K562 (cell line): ENCODE results near the gene RGS21. TPM values are rescaled to one million over a fixed set of nuclear protein-coding genes. Genes with fewer than 3 reads are reported as not detected.

Experiments used
- ATAC-seq: fragments of 200-7000 bp; cut with Tn5 transposase; 3 replicates; pipeline ENCODE4 v1.9.1; 2020; ENCODE audit warnings: moderate library complexity
- BruUV-seq: library from RNA; stranded (reverse); fragments of 400-500 nt; replicated peaks from 2 replicates; lab custom pipeline; 2021; lab: Mats Ljungman, UMichigan
- CTCF ChIA-PET: fragments of 300-600 bp; formaldehyde crosslinking; extraction: SDS; loops from one replicate; lab custom pipeline; 2021; ENCODE audit warnings: low intra/inter-chr PET ratio; lab: Yijun Ruan, JAX
- POLR2A ChIA-PET: fragments of 300-600, 350-650 bp; sonication (Branson Sonifier 250); formaldehyde crosslinking; extraction: SDS; loops from one replicate; lab custom pipeline; 2021; ENCODE audit warnings: antibody characterized with exemption, inconsistent platforms; lab: Yijun Ruan, JAX
- DNase-seq, 4 experiments: peaks; one replicate each; pipeline versions ENCODE4 v3.0.0 to v3.0.0-alpha.2; 2011 to 2018; ENCODE audit warnings: low spot score in 3 of 4, mixed read lengths in 3 of 4; ENCODE audit errors: extremely low read depth in 1 of 4
- FAIRE-seq: peaks from 2 replicates; lab custom pipeline; 2011; peaks lifted over from hg19 to GRCh38; lab: Jason Lieb, UNC
- H2AFZ ChIP-seq: 2 replicates; pipeline ENCODE4 v1.6.0; 2011; ENCODE audit warnings: low read depth, low read length, control low read depth, inconsistent platforms
- H3K27ac ChIP-seq: fragments of 200-600 bp; 3 replicates; pipeline ENCODE4 v1.8.0; 2011; ENCODE audit warnings: low read depth, mild to moderate bottlenecking, control low read depth, inconsistent platforms, low read length, moderate library complexity, mixed read lengths; ENCODE audit errors: extremely low read depth
- H3K27me3 ChIP-seq, 2 experiments: fragments of 300-600 bp in 1 of 2; 2 replicates in 1 of 2; 3 replicates in 1 of 2; pipeline versions ENCODE4 v1.6.0 to v1.8.0; 2011; ENCODE audit warnings: inconsistent platforms in 2 of 2, low read length in 2 of 2, mild to moderate bottlenecking in 1 of 2, mixed read lengths in 1 of 2, moderate library complexity in 1 of 2; ENCODE audit not compliant: control insufficient read depth in 2 of 2, insufficient read depth in 2 of 2
- H3K36me3 ChIP-seq: fragments of 300-600 bp; 3 replicates; pipeline ENCODE4 v1.8.0; 2011; ENCODE audit warnings: mild to moderate bottlenecking, low read length, inconsistent platforms; ENCODE audit not compliant: control insufficient read depth, insufficient read depth
- H3K4me1 ChIP-seq, 2 experiments: fragments of 200-600 bp in 1 of 2; replicated peaks in 1 of 2; 2 replicates in 1 of 2; 3 replicates in 1 of 2; pipeline versions ENCODE4 v1.5.1 to v1.8.0; 2011; ENCODE audit warnings: inconsistent platforms in 2 of 2, low read length in 2 of 2, mild to moderate bottlenecking in 1 of 2, mixed read lengths in 1 of 2, moderate library complexity in 1 of 2; ENCODE audit not compliant: control insufficient read depth in 2 of 2, insufficient read depth in 2 of 2
- H3K4me2 ChIP-seq: 2 replicates; pipeline ENCODE4 v1.6.1; 2011; ENCODE audit warnings: low read length, control low read depth, inconsistent platforms, mixed read lengths; ENCODE audit not compliant: insufficient read depth
- H3K4me3 ChIP-seq: fragments of 200-600 bp; sonication (generic), shearing (Covaris generic); 2 replicates; pipeline ENCODE4 v1.5.1; 2016; ENCODE audit warnings: control low read depth, inconsistent platforms
- H3K79me2 ChIP-seq: fragments of 200-600 bp; 3 replicates; pipeline ENCODE4 v1.8.0; 2011; ENCODE audit warnings: low read length, inconsistent platforms; ENCODE audit not compliant: control insufficient read depth, insufficient read depth
- H3K9ac ChIP-seq, 2 experiments: 2 replicates each; pipeline versions ENCODE4 v1.6.0 to v1.6.1; 2011; ENCODE audit warnings: low read depth in 2 of 2, low read length in 2 of 2, control low read depth in 1 of 2, inconsistent platforms in 1 of 2, mild to moderate bottlenecking in 1 of 2, mixed read lengths in 1 of 2; ENCODE audit not compliant: insufficient read depth in 1 of 2
- H3K9me1 ChIP-seq: one replicate; pipeline ENCODE4 v1.6.0; 2011; ENCODE audit warnings: inconsistent platforms, mild to moderate bottlenecking, low read length, moderate library complexity; ENCODE audit not compliant: control insufficient read depth, insufficient read depth
- H3K9me3 ChIP-seq: replicated peaks from 2 replicates; pipeline ENCODE4 v1.5.1; 2011; ENCODE audit warnings: low read depth, low read length, inconsistent platforms; ENCODE audit not compliant: control insufficient read depth, insufficient read depth
- H4K20me1 ChIP-seq: replicated peaks from 2 replicates; pipeline ENCODE4 v1.6.1; 2011; ENCODE audit warnings: low read length, inconsistent platforms, mixed read lengths; ENCODE audit not compliant: control insufficient read depth, insufficient read depth
- ARID1B ChIP-seq: fragments of 450-650 bp; IDR thresholded peaks from 2 replicates; pipeline ENCODE4 v1.6.1; 2016; ENCODE audit warnings: antibody characterized with exemption, mild to moderate bottlenecking, inconsistent platforms
- CBFA2T2 ChIP-seq: fragments of 450-650 bp; conservative IDR thresholded peaks from 2 replicates; pipeline ENCODE4 v1.6.1; 2017; ENCODE audit warnings: mild to moderate bottlenecking
- CBFA2T3 ChIP-seq: fragments of 450-650 bp; IDR thresholded peaks from 2 replicates; pipeline ENCODE4 v1.6.1; 2017
- DPF2 ChIP-seq: fragments of 450-650 bp; IDR thresholded peaks from 2 replicates; pipeline ENCODE4 v1.6.1; 2016
- FOXJ3 ChIP-seq: sonication (generic); formaldehyde crosslinking; IDR thresholded peaks from 2 replicates; pipeline ENCODE4 v1.4.0; 2020; ENCODE audit warnings: mild to moderate bottlenecking, missing genetic modification reagents
- MTA2 ChIP-seq: fragments of 450-650 bp; IDR thresholded peaks from 2 replicates; pipeline ENCODE4 v1.6.1; 2016; ENCODE audit warnings: low read depth
- NCOR1 ChIP-seq: fragments of 450-650 bp; IDR thresholded peaks from 2 replicates; pipeline ENCODE4 v1.6.1; 2016; ENCODE audit warnings: mild to moderate bottlenecking, moderate library complexity
- NFE2L1 ChIP-seq: fragments of 450-650 bp; IDR thresholded peaks from 2 replicates; pipeline ENCODE4 v1.6.1; 2016; ENCODE audit warnings: missing genetic modification characterization, low read depth, mild to moderate bottlenecking, missing compliant biosample characterization, moderate library complexity, borderline replicate concordance
- NFIC ChIP-seq: fragments of 450-650 bp; IDR thresholded peaks from 2 replicates; pipeline ENCODE4 v1.6.1; 2017; ENCODE audit warnings: mild to moderate bottlenecking, inconsistent platforms
- POLR2AphosphoS5 ChIP-seq: IDR thresholded peaks from 2 replicates; pipeline ENCODE4 v1.6.1; 2011; ENCODE audit warnings: mild to moderate bottlenecking, low read depth, low read length, moderate library complexity; ENCODE audit not compliant: control insufficient read depth, insufficient read depth
- SOX6 ChIP-seq: fragments of 450-650 bp; IDR thresholded peaks from 2 replicates; pipeline ENCODE4 v1.6.1; 2014; ENCODE audit warnings: mild to moderate bottlenecking
- STAT5A ChIP-seq: IDR thresholded peaks from 2 replicates; pipeline ENCODE4 v1.6.1; 2012; ENCODE audit warnings: low read length, inconsistent platforms, borderline replicate concordance
- TAL1 ChIP-seq: fragments of 450-650 bp; IDR thresholded peaks from 2 replicates; pipeline ENCODE4 v1.6.1; 2016; ENCODE audit warnings: mild to moderate bottlenecking
- TCF3 ChIP-seq: sonication (generic); formaldehyde crosslinking; IDR thresholded peaks from 2 replicates; pipeline ENCODE4 v1.4.0; 2020; ENCODE audit warnings: mild to moderate bottlenecking, missing genetic modification reagents
- TEAD1 ChIP-seq, 2 experiments: fragments of 450-650 bp in 1 of 2; sonication (generic) in 1 of 2; formaldehyde crosslinking; IDR thresholded peaks; 2 replicates each; pipeline versions ENCODE4 v1.4.0 to v1.8.0; 2020 to 2022; ENCODE audit warnings: mild to moderate bottlenecking in 2 of 2, missing genetic modification reagents in 1 of 2
- TRIM24 ChIP-seq, 2 experiments: fragments of 450-650 bp; IDR thresholded peaks; 2 replicates each; pipeline ENCODE4 v1.6.1; 2016
- ZNF263 ChIP-seq: sonication (generic); formaldehyde crosslinking; IDR thresholded peaks from 2 replicates; pipeline ENCODE4 v1.8.0; 2022; ENCODE audit warnings: mild to moderate bottlenecking, missing genetic modification reagents, borderline replicate concordance
- ZNF274 ChIP-seq: IDR thresholded peaks from 2 replicates; pipeline ENCODE4 v1.6.1; 2011; ENCODE audit warnings: low read depth, mild to moderate bottlenecking, low read length, moderate library complexity, borderline replicate concordance
- ZNF316 ChIP-seq: fragments of 450-650 bp; IDR thresholded peaks from 2 replicates; pipeline ENCODE4 v1.6.1; 2016
- ZNF76 ChIP-seq: fragments of 250-450 bp; sonication (Bioruptor Pico); IDR thresholded peaks from 2 replicates; pipeline ENCODE4 v1.4.0; 2020; ENCODE audit warnings: mild to moderate bottlenecking, moderate library complexity, borderline replicate concordance
- WGBS: fragments of 100-300 bp; shearing (Covaris generic); methylation state at CpG from one replicate; pipeline ENCODE4 v1.1.6; 2016; ENCODE audit warnings: low coverage, mixed read lengths; ENCODE audit not compliant: insufficient coverage; ENCODE audit errors: missing lambda C conversion rate; 5-methylcytosine and 5-hydroxymethylcytosine counted together
- in situ Hi-C: fragments of 300-500 bp; cut with MboI; formaldehyde crosslinking; loops from 4 replicates; pipeline ENCODE4 v1.15.0; 2018; ENCODE audit warnings: inconsistent platforms, mixed read lengths
- intact Hi-C: fragments of 100-400 bp; cut with micrococcal nuclease; formaldehyde crosslinking; loops from 2 replicates; pipeline ENCODE4 v1.14.2; 2022
- polyA plus RNA-seq, 8 experiments: library from polyadenylated mRNA; depleted of rRNA in 4 of 8; stranded (reverse) in 5 of 8; unstranded in 3 of 8; fragments of >200 nt; fragmentation: Nextera tagmentation in 2 of 8; fragmentation: Illumina TruSeq in 1 of 8; extraction: Ambion mirVana in 2 of 8; extraction: Trizol in 1 of 8; gene quantifications; 2 replicates each; pipeline versions ENCODE4 v1.2.1 to v1.2.3, GENCODE V29; 2011 to 2014; ENCODE audit warnings: inconsistent platforms in 1 of 8, missing spikeins in 1 of 8
- total RNA-seq, 7 experiments: library from RNA; depleted of rRNA in 6 of 7; stranded (reverse); fragments of >200 nt in 6 of 7; fragmentation: Illumina TruSeq in 2 of 7; extraction: Trizol in 2 of 7; gene quantifications; 2 replicates each; pipeline versions ENCODE4 v1.2.1 to v1.2.3, GENCODE V29; 2011 to 2021; ENCODE audit warnings: low replicate concordance in 1 of 7
- TF ChIP-seq, protein P1 (sequence below): fragments of 450-650 bp; IDR thresholded peaks from 2 replicates; pipeline ENCODE4 v1.6.1; 2016; ENCODE audit warnings: mild to moderate bottlenecking
- TF ChIP-seq, protein P2 (sequence below): fragments of 450-650 bp; IDR thresholded peaks from 2 replicates; pipeline ENCODE4 v1.7.0; 2016; ENCODE audit warnings: borderline replicate concordance

RGS21 gene
- total and polyA plus RNA-seq, 9 of the 15 experiments (the other 6 are each of a cell fraction or from before 2014, with no cell fraction given), result not detected

DNA sequence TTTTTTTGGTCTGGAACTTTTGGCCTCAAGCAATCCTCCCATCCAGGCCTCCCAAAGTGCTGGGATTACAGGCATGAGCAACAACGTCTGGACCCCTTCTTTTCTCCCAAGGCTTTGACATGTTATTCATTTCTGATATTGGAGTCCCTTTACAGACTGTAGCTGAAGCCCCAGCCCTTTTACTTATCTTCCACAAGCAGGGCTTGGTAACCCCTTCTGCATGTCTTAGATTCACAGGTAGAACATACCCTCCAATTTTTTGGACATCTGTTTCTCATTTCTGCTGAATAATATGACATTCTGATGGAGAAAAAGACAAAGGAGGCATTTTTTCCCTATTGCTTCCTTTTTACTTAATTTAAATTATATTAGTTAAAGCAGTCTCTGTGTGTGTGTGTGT is 39.2 kb upstream of the RGS21 start:
- Histone ChIP-seq H3K4me2 (0 out of 2 replicates have a peak overlapping the region, but pooled peaks have one; percentile 3), H3K36me3 (no peaks in the 10 kb centered on the region), H3K9me3 (peaks cover 5% of the 10 kb centered on the region), H3K4me1 (peaks cover 0 to 5% of the 10 kb centered on the region in 2 experiments; a peak in 2 of 5 replicates), H3K27me3 (no peaks in the 10 kb centered on the region), H3K9me1 (no peaks in the 10 kb centered on the region), H3K9ac (no peak overlapping the region), H3K27ac (no peak overlapping the region), H3K4me3 (no peak overlapping the region), H2AFZ (no peak overlapping the region; the same call in 1 of the 2 replicates), H3K79me2 (no peaks in the 10 kb centered on the region), H4K20me1 (no peaks in the 10 kb centered on the region)
- POLR2A ChIA-PET, result interaction anchor here (0.8 kb wide), 1 partner anchor 237 kb away, joined by 3 read pairs; no protein-coding TSS in a partner anchor
- peak; percentile 78 for ATAC-seq
- intact Hi-C loops (no loop called here), in situ Hi-C loops (no loop called here)
- no TSS peak for BruUV-seq
- peak in 3 of 4 experiments; percentile 20 to 75 (median 52) for DNase-seq
- 0% methylated on average over 1 of the region's 1 CpG for WGBS
- CTCF ChIA-PET, result no interaction called here
- peak; percentile 72 for FAIRE-seq
- TF ChIP-seq SOX6, result 0 out of 2 replicates have a peak, but pooled peaks have one; percentile 13
- TF ChIP-seq TCF3, result peak; percentile 79
- TF ChIP-seq STAT5A, result peak; percentile 42; the same call in 1 of the 2 replicates
- TF ChIP-seq, protein P1, sequence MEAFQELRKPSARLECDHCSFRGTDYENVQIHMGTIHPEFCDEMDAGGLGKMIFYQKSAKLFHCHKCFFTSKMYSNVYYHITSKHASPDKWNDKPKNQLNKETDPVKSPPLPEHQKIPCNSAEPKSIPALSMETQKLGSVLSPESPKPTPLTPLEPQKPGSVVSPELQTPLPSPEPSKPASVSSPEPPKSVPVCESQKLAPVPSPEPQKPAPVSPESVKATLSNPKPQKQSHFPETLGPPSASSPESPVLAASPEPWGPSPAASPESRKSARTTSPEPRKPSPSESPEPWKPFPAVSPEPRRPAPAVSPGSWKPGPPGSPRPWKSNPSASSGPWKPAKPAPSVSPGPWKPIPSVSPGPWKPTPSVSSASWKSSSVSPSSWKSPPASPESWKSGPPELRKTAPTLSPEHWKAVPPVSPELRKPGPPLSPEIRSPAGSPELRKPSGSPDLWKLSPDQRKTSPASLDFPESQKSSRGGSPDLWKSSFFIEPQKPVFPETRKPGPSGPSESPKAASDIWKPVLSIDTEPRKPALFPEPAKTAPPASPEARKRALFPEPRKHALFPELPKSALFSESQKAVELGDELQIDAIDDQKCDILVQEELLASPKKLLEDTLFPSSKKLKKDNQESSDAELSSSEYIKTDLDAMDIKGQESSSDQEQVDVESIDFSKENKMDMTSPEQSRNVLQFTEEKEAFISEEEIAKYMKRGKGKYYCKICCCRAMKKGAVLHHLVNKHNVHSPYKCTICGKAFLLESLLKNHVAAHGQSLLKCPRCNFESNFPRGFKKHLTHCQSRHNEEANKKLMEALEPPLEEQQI, result no peak
- TF ChIP-seq ZNF263 (CRISPR knock-in tag), result no peak
- TF ChIP-seq CBFA2T3, result peak; percentile 86
- peak; percentile 41; the same call in 1 of the 2 replicates for TF ChIP-seq MTA2
- TF ChIP-seq NFE2L1, result no peak
- TF ChIP-seq TEAD1 (CRISPR knock-in tag; IDR thresholded peaks at IDR 0.05), result no peak
- peak; percentile 7; the same call in 1 of the 2 replicates for TF ChIP-seq ZNF316
- no peak for TF ChIP-seq ZNF274
- peak; percentile 13 to 72; a peak in 1 of 4 replicates for TF ChIP-seq TRIM24 (IDR thresholded peaks at IDR 0.05)
- TF ChIP-seq ZNF76, result no peak
- peak; percentile 72 for TF ChIP-seq DPF2
- TF ChIP-seq CBFA2T2, result peak; percentile 77
- TF ChIP-seq ARID1B, result peak; percentile 79
- TF ChIP-seq TAL1, result peak; percentile 82
- TF ChIP-seq NCOR1, result peak; percentile 63
- TF ChIP-seq, protein P2, sequence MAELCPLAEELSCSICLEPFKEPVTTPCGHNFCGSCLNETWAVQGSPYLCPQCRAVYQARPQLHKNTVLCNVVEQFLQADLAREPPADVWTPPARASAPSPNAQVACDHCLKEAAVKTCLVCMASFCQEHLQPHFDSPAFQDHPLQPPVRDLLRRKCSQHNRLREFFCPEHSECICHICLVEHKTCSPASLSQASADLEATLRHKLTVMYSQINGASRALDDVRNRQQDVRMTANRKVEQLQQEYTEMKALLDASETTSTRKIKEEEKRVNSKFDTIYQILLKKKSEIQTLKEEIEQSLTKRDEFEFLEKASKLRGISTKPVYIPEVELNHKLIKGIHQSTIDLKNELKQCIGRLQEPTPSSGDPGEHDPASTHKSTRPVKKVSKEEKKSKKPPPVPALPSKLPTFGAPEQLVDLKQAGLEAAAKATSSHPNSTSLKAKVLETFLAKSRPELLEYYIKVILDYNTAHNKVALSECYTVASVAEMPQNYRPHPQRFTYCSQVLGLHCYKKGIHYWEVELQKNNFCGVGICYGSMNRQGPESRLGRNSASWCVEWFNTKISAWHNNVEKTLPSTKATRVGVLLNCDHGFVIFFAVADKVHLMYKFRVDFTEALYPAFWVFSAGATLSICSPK, result no peak
- TF ChIP-seq NFIC, result peak; percentile 38; the same call in 1 of the 2 replicates
- no peak for TF ChIP-seq FOXJ3 (CRISPR knock-in tag)
- TF ChIP-seq POLR2AphosphoS5, result peak; percentile 65; the same call in 1 of the 2 replicates
